Upper lobe of left lung (tissue), 4 donors: ENCODE results near the gene PUS1.

Experiments used
- CTCF ChIP-seq, 6 experiments: fragments of 450-650 bp in 4 of 6; fragments of 200-600 bp in 2 of 6; sonication (generic) in 2 of 6; IDR thresholded peaks; one replicate each; pipeline ENCODE4 v1.5.1; 2016 to 2019; ENCODE audit warnings: antibody characterized with exemption in 6 of 6
- POLR2A ChIP-seq, 4 donors: fragments of 450-650 bp; IDR thresholded peaks; one replicate each; pipeline ENCODE4 v1.5.1; 2016 to 2017; ENCODE audit warnings: antibody characterized with exemption in 4 of 4, mild to moderate bottlenecking in 2 of 4
- POLR2AphosphoS5 ChIP-seq, 2 donors: sonication (generic); formaldehyde crosslinking; IDR thresholded peaks; one replicate each; pipeline ENCODE4 v1.5.1; 2017; ENCODE audit warnings: antibody characterized with exemption in 2 of 2

DNA sequence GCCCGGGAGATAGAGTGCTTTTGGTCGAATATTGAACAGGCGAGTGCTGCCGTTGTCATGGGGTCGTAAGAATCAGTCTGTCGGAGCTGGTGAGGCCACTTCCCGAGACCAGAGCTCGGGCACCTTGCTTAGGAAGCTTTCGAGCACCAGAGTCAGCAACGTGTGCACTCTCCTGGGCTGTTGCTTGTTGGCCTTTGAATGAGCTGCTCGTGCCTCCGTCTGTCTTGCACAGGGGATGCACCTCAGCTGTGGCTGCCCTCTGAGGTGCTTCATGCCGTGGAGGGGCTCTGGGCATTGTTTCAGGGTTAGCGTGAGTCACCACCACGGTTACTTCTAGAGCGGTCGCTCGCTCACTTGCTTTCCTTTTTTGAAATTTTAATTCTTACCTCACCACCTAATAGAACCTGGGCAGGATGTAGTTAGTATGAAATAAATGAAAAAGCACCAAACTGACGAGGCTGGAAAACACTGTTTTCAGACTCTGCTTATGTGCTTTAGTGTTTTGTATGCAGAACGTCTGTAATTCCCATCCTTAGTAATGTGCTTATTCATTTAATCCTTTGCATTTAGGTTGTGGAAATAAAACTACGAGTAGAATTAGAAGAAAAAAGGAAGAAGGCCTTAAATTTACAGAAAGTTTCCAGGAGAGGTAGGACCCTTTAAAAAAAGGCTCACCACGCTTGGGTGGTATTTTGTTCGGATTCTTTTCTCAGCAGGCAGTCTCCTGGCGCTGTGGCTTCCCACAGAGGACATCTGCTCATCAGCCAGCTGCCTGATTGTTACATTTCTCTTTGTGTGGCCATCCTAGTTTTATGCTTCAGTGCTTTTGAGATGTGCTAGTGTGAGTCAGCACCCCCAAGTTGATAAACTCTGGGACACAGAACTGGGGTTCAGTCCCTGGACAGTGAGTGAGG is 61.2 kb downstream of the PUS1 start:
- TF ChIP-seq CTCF (IDR thresholded peaks at IDR 0.05) (no peak), POLR2A (IDR thresholded peaks at IDR 0.05) (no peak), POLR2AphosphoS5 (IDR thresholded peaks at IDR 0.05) (no peak)
